Progenitor cell of endocrine pancreas (in vitro differentiated cells): ENCODE data around the gene CREBBP. TPM values are rescaled to one million over a fixed set of nuclear protein-coding genes. Genes with fewer than 3 reads are reported as not detected.

ENCODE experiments used
- DNase-seq: peaks from one replicate; pipeline ENCODE4 v3.0.0; 2021; ENCODE audit warnings: low spot score; ENCODE audit not compliant: unreplicated experiment
- H3K27ac Mint-ChIP-seq: 2 replicates; pipeline ENCODE4 v1.8.0; 2021; ENCODE audit warnings: mild to moderate bottlenecking, moderate library complexity, mixed read lengths
- H3K27me3 Mint-ChIP-seq: 2 replicates; pipeline ENCODE4 v1.8.0; 2021; ENCODE audit warnings: mixed read lengths
- H3K36me3 Mint-ChIP-seq: 2 replicates; pipeline ENCODE4 v1.8.0; 2022; ENCODE audit warnings: mixed read lengths; ENCODE audit not compliant: insufficient read depth
- H3K4me1 Mint-ChIP-seq: 2 replicates; pipeline ENCODE4 v1.8.0; 2021; ENCODE audit warnings: low read depth, mixed read lengths
- H3K4me3 Mint-ChIP-seq: 2 replicates; pipeline ENCODE4 v1.8.0; 2021; ENCODE audit warnings: low read depth, mild to moderate bottlenecking, moderate library complexity, mixed read lengths
- H3K9me3 Mint-ChIP-seq: 2 replicates; pipeline ENCODE4 v1.8.0; 2021; ENCODE audit warnings: low read depth, mixed read lengths
- CTCF ChIP-seq: fragments of 200-600 bp; sonication (generic); IDR thresholded peaks from one replicate; pipeline ENCODE4 v1.5.0; 2021; ENCODE audit warnings: antibody characterized with exemption, mild to moderate bottlenecking; ENCODE audit not compliant: unreplicated experiment
- total RNA-seq: library from RNA; stranded (reverse); gene quantifications from 2 replicates; pipeline ENCODE4 v1.2.1, GENCODE V29; 2021

Gene CREBBP
- total RNA-seq, 1 donor from 2014 or later: 144 TPM

- no peak for TF ChIP-seq CTCF
- DNase-seq: no peak
- Mint-ChIP-seq H3K9me3 (no peaks in the 10 kb centered on the region), H3K27me3 (no peaks in the 10 kb centered on the region), H3K4me1 (no peaks in the 10 kb centered on the region), H3K27ac (no peak overlapping the region), H3K4me3 (no peak overlapping the region), H3K36me3 (peaks cover 43% of the 10 kb centered on the region)
Observed at GRCh38 chr16:3769013-3769412, 111.5 kb downstream of the CREBBP start.

GRCh38 chr16:3767333-3767986, 113.1 kb downstream of the CREBBP start:
- Mint-ChIP-seq H3K4me3 (no peak overlapping the region), H3K36me3 (peaks cover 36% of the 10 kb centered on the region), H3K9me3 (no peaks in the 10 kb centered on the region), H3K4me1 (no peaks in the 10 kb centered on the region), H3K27ac (peak overlapping the region; percentile 42), H3K27me3 (no peaks in the 10 kb centered on the region)
- TF ChIP-seq CTCF: no peak
- DNase-seq: no peak

GRCh38 chr16:3766177-3766576, 114.3 kb downstream of the CREBBP start:
- Mint-ChIP-seq H3K36me3 (peaks cover 44% of the 10 kb centered on the region), H3K4me3 (no peak overlapping the region), H3K9me3 (no peaks in the 10 kb centered on the region), H3K27me3 (no peaks in the 10 kb centered on the region), H3K27ac (no peak overlapping the region), H3K4me1 (no peaks in the 10 kb centered on the region)
- TF ChIP-seq CTCF: no peak
- no peak for DNase-seq

- Mint-ChIP-seq H3K9me3 (no peaks in the 10 kb centered on the region), H3K4me3 (no peak overlapping the region), H3K27me3 (no peaks in the 10 kb centered on the region), H3K27ac (no peak overlapping the region), H3K36me3 (peaks cover 34% of the 10 kb centered on the region), H3K4me1 (no peaks in the 10 kb centered on the region)
- no peak for DNase-seq
- no peak for TF ChIP-seq CTCF
Observed at GRCh38 chr16:3764409-3764808, 116.1 kb downstream of the CREBBP start.

GRCh38 chr16:3762107-3762750, 118.3 kb downstream of the CREBBP start:
- no peak for TF ChIP-seq CTCF
- Mint-ChIP-seq H3K4me1 (peaks cover 2% of the 10 kb centered on the region), H3K27ac (peak overlapping the region; percentile 64), H3K27me3 (no peaks in the 10 kb centered on the region), H3K36me3 (peaks cover 33% of the 10 kb centered on the region), H3K9me3 (no peaks in the 10 kb centered on the region), H3K4me3 (no peak overlapping the region)
- no peak for DNase-seq
